B cell (primary cell): ENCODE results near the gene NUP98. TPM values are rescaled to one million over a fixed set of nuclear protein-coding genes. Genes with fewer than 3 reads are reported as not detected.

Experiments
- ATAC-seq: fragments of 200-7000 bp; cut with Tn5 transposase; one replicate; pipeline ENCODE4 v1.10.0; 2021; ENCODE audit warnings: low read depth, mild to moderate bottlenecking, moderate number of reproducible peaks, moderate library complexity
- CTCF ChIA-PET: fragments of 350-600 bp; sonication (Branson Sonifier 250); formaldehyde crosslinking; loops from one replicate; lab custom pipeline; 2021; ENCODE audit warnings: antibody characterized with exemption, inconsistent platforms; lab: Charles Lee
- POLR2A ChIA-PET: fragments of 350-600 bp; sonication (Branson Sonifier 250); formaldehyde crosslinking; loops from one replicate; lab custom pipeline; 2021; ENCODE audit warnings: antibody characterized with exemption; lab: Charles Lee
- DNase-seq: peaks from one replicate; pipeline ENCODE4 v3.0.0; 2013
- H2AFZ ChIP-seq: 2 replicates; pipeline ENCODE4 v1.6.1; 2012; ENCODE audit warnings: mild to moderate bottlenecking, low read depth, low read length; ENCODE audit not compliant: insufficient read depth, poor library complexity, severe bottlenecking
- H3K27ac ChIP-seq, 2 donors: 1 replicate in 1 of 2; 2 replicates in 1 of 2; pipeline ENCODE4 v1.5.1; 2012 to 2013; ENCODE audit warnings: low read length in 2 of 2, mild to moderate bottlenecking in 2 of 2, moderate library complexity in 1 of 2
- H3K27me3 ChIP-seq, 4 experiments: fragments of 200-600 bp in 1 of 4; sonication (generic) in 1 of 4; replicated peaks in 1 of 4; 1 replicate in 2 of 4; 2 replicates in 2 of 4; pipeline versions ENCODE4 v1.6.1 to v1.7.0; 2013 to 2016; ENCODE audit warnings: low read length in 3 of 4, mild to moderate bottlenecking in 2 of 4, mixed read lengths in 1 of 4, moderate library complexity in 1 of 4; ENCODE audit not compliant: insufficient read depth in 4 of 4, control insufficient read depth in 3 of 4; ENCODE audit errors: control extremely low read depth in 1 of 4
- H3K36me3 ChIP-seq, 2 experiments: replicated peaks in 1 of 2; 1 replicate in 1 of 2; 2 replicates in 1 of 2; pipeline versions ENCODE4 v1.6.1 to v1.7.1; 2013; ENCODE audit warnings: low read length in 1 of 2; ENCODE audit not compliant: insufficient read depth in 2 of 2, control insufficient read depth in 1 of 2; ENCODE audit errors: control extremely low read depth in 1 of 2, extremely low read depth in 1 of 2
- H3K4me1 ChIP-seq, 2 donors: fragments of 200-600 bp in 1 of 2; sonication (generic) in 1 of 2; 1 replicate in 1 of 2; 2 replicates in 1 of 2; pipeline versions ENCODE4 v1.5.1 to v1.6.1; 2013 to 2017; ENCODE audit warnings: low read length in 2 of 2; ENCODE audit not compliant: control insufficient read depth in 2 of 2, insufficient read depth in 2 of 2
- H3K4me2 ChIP-seq: replicated peaks from 2 replicates; pipeline ENCODE3; 2012; ENCODE audit warnings: mild to moderate bottlenecking, low read depth, low read length; ENCODE audit not compliant: poor library complexity, severe bottlenecking
- H3K4me3 ChIP-seq, 5 experiments: fragments of 200-600 bp in 1 of 5; sonication (generic) in 1 of 5; 1 replicate in 3 of 5; 2 replicates in 2 of 5; pipeline versions ENCODE4 v1.5.1 to v1.7.0; 2011 to 2016; ENCODE audit warnings: low read length in 4 of 5, mild to moderate bottlenecking in 4 of 5, low read depth in 2 of 5, control low read depth in 1 of 5, moderate library complexity in 1 of 5; ENCODE audit not compliant: insufficient read depth in 1 of 5; ENCODE audit errors: control extremely low read depth in 1 of 5, extremely low read depth in 1 of 5
- H3K79me2 ChIP-seq: fragments of 200-600 bp; sonication (generic); one replicate; pipeline ENCODE4 v1.6.0; 2016; ENCODE audit warnings: low read length; ENCODE audit not compliant: control insufficient read depth, insufficient read depth
- H3K9ac ChIP-seq: fragments of 200-600 bp; sonication (generic); 2 replicates; pipeline ENCODE4 v1.6.1; 2017; ENCODE audit warnings: mild to moderate bottlenecking, low read length, moderate library complexity
- H3K9me3 ChIP-seq, 3 donors: one replicate each; pipeline versions ENCODE4 v1.6.1 to v1.7.1; 2013; ENCODE audit warnings: low read length in 2 of 3; ENCODE audit not compliant: control insufficient read depth in 2 of 3, insufficient read depth in 1 of 3; ENCODE audit errors: control extremely low read depth in 1 of 3
- H4K20me1 ChIP-seq: 2 replicates; pipeline ENCODE4 v1.6.0; 2012; ENCODE audit warnings: mild to moderate bottlenecking, low read length; ENCODE audit not compliant: insufficient read depth, control insufficient read depth, poor library complexity, severe bottlenecking
- H3K27ac Mint-ChIP-seq: one replicate; pipeline ENCODE4 v1.8.0; 2021; ENCODE audit warnings: mixed read lengths
- H3K27me3 Mint-ChIP-seq: one replicate; pipeline ENCODE4 v1.8.0; 2021; ENCODE audit warnings: mixed read lengths
- H3K4me1 Mint-ChIP-seq: one replicate; pipeline ENCODE4 v1.8.0; 2021; ENCODE audit warnings: mixed read lengths
- H3K4me3 Mint-ChIP-seq: one replicate; pipeline ENCODE4 v1.8.0; 2021; ENCODE audit warnings: mixed read lengths
- H3K9me3 Mint-ChIP-seq: one replicate; pipeline ENCODE4 v1.8.0; 2022; ENCODE audit warnings: mixed read lengths; ENCODE audit not compliant: insufficient read depth
- CTCF ChIP-seq: fragments of 200-600 bp; IDR thresholded peaks from one replicate; pipeline ENCODE4 v1.8.0; 2022; ENCODE audit warnings: antibody characterized with exemption, mild to moderate bottlenecking
- EZH2 ChIP-seq: IDR thresholded peaks from 2 replicates; pipeline ENCODE4 v1.6.1; 2012; ENCODE audit warnings: borderline replicate concordance, low read depth, mild to moderate bottlenecking, moderate library complexity, low read length; ENCODE audit not compliant: insufficient read depth, poor library complexity, severe bottlenecking
- WGBS: methylation state at CpG from one replicate; pipeline ENCODE4 v1.1.5; 2013; ENCODE audit warnings: missing lambda C conversion rate; ENCODE audit not compliant: insufficient coverage; 5-methylcytosine and 5-hydroxymethylcytosine counted together
- intact Hi-C: fragments of 100-400 bp; cut with micrococcal nuclease; formaldehyde crosslinking; loops from one replicate; pipeline ENCODE4 v1.10.0; 2022
- polyA plus RNA-seq: library from polyadenylated mRNA; depleted of rRNA; stranded (reverse); fragments of >200 nt; gene quantifications from 2 replicates; pipeline ENCODE4 v1.2.3, GENCODE V29; 2012
- total RNA-seq, 2 donors: library from RNA; stranded (reverse); fragments of 120-200 nt in 1 of 2; gene quantifications; 1 replicate in 1 of 2; 2 replicates in 1 of 2; pipeline versions ENCODE4 v1.2.3 to v1.2.4, GENCODE V29; 2013 to 2022

Gene NUP98
- total and polyA plus RNA-seq, 2 donors (not counting 1 experiment from before 2014, with no cell fraction given): 99.8 to 111 TPM

GRCh38 chr11:3685923-3686322, 111.4 kb downstream of the NUP98 start:
- Histone ChIP-seq H3K27ac (no peak overlapping the region), H3K4me3 (no peak overlapping the region), H3K9ac (no peak overlapping the region), H3K79me2 (no peaks in the 10 kb centered on the region), H2AFZ (no peak overlapping the region), H3K9me3 (no peaks in the 10 kb centered on the region), H3K4me2 (no peak overlapping the region), H3K36me3 (peaks cover 29 to 72% of the 10 kb centered on the region in 2 experiments), H3K4me1 (no peaks in the 10 kb centered on the region), H3K27me3 (no peaks in the 10 kb centered on the region), H4K20me1 (no peaks in the 10 kb centered on the region)
- TF ChIP-seq CTCF (no peak), EZH2 (no peak)
- CTCF ChIA-PET: no interaction called here
- Mint-ChIP-seq H3K9me3 (no peaks in the 10 kb centered on the region), H3K27me3 (no peaks in the 10 kb centered on the region), H3K27ac (no peak overlapping the region), H3K4me1 (no peaks in the 10 kb centered on the region), H3K4me3 (no peak overlapping the region)
- WGBS: 93% methylated on average over 2 of the region's 7 CpGs
- ATAC-seq: no peak
- no peak for DNase-seq
- intact Hi-C loops: no loop called here
- POLR2A ChIA-PET: no interaction called here

- intact Hi-C loops: no loop called here
- TF ChIP-seq CTCF (no peak), EZH2 (no peak)
- Histone ChIP-seq H3K4me3 (no peak overlapping the region), H3K27ac (no peak overlapping the region), H3K9ac (no peak overlapping the region), H4K20me1 (no peaks in the 10 kb centered on the region), H3K9me3 (no peaks in the 10 kb centered on the region), H3K79me2 (no peaks in the 10 kb centered on the region), H3K4me1 (no peaks in the 10 kb centered on the region), H3K27me3 (no peaks in the 10 kb centered on the region), H2AFZ (no peak overlapping the region), H3K36me3 (peaks cover 33 to 75% of the 10 kb centered on the region in 2 experiments), H3K4me2 (no peak overlapping the region)
- Mint-ChIP-seq H3K4me3 (no peak overlapping the region), H3K27ac (no peak overlapping the region), H3K27me3 (no peaks in the 10 kb centered on the region), H3K9me3 (no peaks in the 10 kb centered on the region), H3K4me1 (no peaks in the 10 kb centered on the region)
- ChIA-PET CTCF (interaction anchor here (1.1 kb wide), 1 partner anchor 16 kb away, joined by 3 read pairs; no protein-coding TSS in a partner anchor), POLR2A (no interaction called here)
- WGBS: no CpG with 5 or more reads among the region's 2 CpGs
- DNase-seq: no peak
- no peak for ATAC-seq
These were observed 112.6 kb downstream of the NUP98 start for GRCh38 chr11:3684819-3685172.
